ENCODE results near the gene KCTD3.

Gene KCTD3

GRCh38 chr1:215600867-215601266, 33.8 kb downstream of the KCTD3 start:
- ChIA-PET POLR2A (interaction anchor here (0.7 kb wide), 1 partner anchor 15 kb away, joined by 3 read pairs; no protein-coding TSS in a partner anchor), CTCF (interaction anchor here (0.6 kb wide), 1 partner anchor 249 kb away, joined by 3 read pairs; no protein-coding TSS in a partner anchor)
- no peak for DNase-seq (ENCODE audit: extremely low spot score)
- TF ChIP-seq SP1 (IDR thresholded peaks at IDR 0.05): no peak
- TF ChIP-seq SUZ12 (IDR thresholded peaks at IDR 0.05): no peak

- ChIA-PET CTCF (no interaction called here), POLR2A (interaction anchor here (0.7 kb wide), 1 partner anchor 15 kb away, joined by 3 read pairs; no protein-coding TSS in a partner anchor)
- TF ChIP-seq NFRKB (IDR thresholded peaks at IDR 0.05) (no peak), FOXM1 (IDR thresholded peaks at IDR 0.05; ENCODE audit: borderline replicate concordance) (no peak), LEF1 (IDR thresholded peaks at IDR 0.05; ENCODE audit: borderline replicate concordance) (no peak), SP1 (IDR thresholded peaks at IDR 0.05) (no peak), ELF4 (IDR thresholded peaks at IDR 0.05) (no peak), CTBP1 (IDR thresholded peaks at IDR 0.05; ENCODE audit: borderline replicate concordance) (no peak), TARDBP (IDR thresholded peaks at IDR 0.05) (no peak), L3MBTL2 (conservative IDR thresholded peaks at IDR 0.05) (no peak), PKNOX1 (IDR thresholded peaks at IDR 0.05) (no peak), ARNT (IDR thresholded peaks at IDR 0.05) (no peak)
- DNase-seq (ENCODE audit: extremely low spot score): no peak
These were observed 34.2 kb downstream of the KCTD3 start for GRCh38 chr1:215601276-215601675.

GRCh38 chr1:215603319-215603718, 36.2 kb downstream of the KCTD3 start:
- POLR2A ChIA-PET: interaction anchor here (0.8 kb wide), 1 partner anchor 35 kb away, joined by 3 read pairs; no protein-coding TSS in a partner anchor
- CTCF ChIA-PET: no interaction called here
- DNase-seq (ENCODE audit: extremely low spot score): no peak
- no peak for TF ChIP-seq FOXA1 (IDR thresholded peaks at IDR 0.05)
- TF ChIP-seq PKNOX1 (IDR thresholded peaks at IDR 0.05): no peak
- TF ChIP-seq ZNF384 (IDR thresholded peaks at IDR 0.05): no peak
- TF ChIP-seq L3MBTL2 (conservative IDR thresholded peaks at IDR 0.05): no peak

- CTCF ChIA-PET: interaction anchor here (0.7 kb wide), 1 partner anchor 73 kb away, joined by 4 read pairs; no protein-coding TSS in a partner anchor
- TF ChIP-seq PKNOX1 (IDR thresholded peaks at IDR 0.05) (no peak), LEF1 (IDR thresholded peaks at IDR 0.05; ENCODE audit: borderline replicate concordance) (no peak), CTBP1 (IDR thresholded peaks at IDR 0.05; ENCODE audit: borderline replicate concordance) (no peak), NFRKB (IDR thresholded peaks at IDR 0.05) (no peak), ZNF384 (IDR thresholded peaks at IDR 0.05) (no peak), FOXK2 (IDR thresholded peaks at IDR 0.05) (no peak), SP1 (IDR thresholded peaks at IDR 0.05) (no peak), HDGF (IDR thresholded peaks at IDR 0.05; ENCODE audit: borderline replicate concordance) (no peak), FOXM1 (IDR thresholded peaks at IDR 0.05; ENCODE audit: borderline replicate concordance) (no peak), FOXA1 (IDR thresholded peaks at IDR 0.05) (no peak), ELF4 (IDR thresholded peaks at IDR 0.05) (no peak), ARNT (IDR thresholded peaks at IDR 0.05) (no peak), L3MBTL2 (conservative IDR thresholded peaks at IDR 0.05) (no peak), TARDBP (IDR thresholded peaks at IDR 0.05) (no peak), BHLHE40 (IDR thresholded peaks at IDR 0.05; ENCODE audit: borderline replicate concordance) (no peak), SUZ12 (IDR thresholded peaks at IDR 0.05) (no peak)
- POLR2A ChIA-PET: interaction anchor here (1.1 kb wide), 1 partner anchor 38 kb away, joined by 6 read pairs; the partner anchor contains the start of gene KCTD3
- no peak for DNase-seq (ENCODE audit: extremely low spot score)
These were observed 38.0 kb downstream of the KCTD3 start for GRCh38 chr1:215605011-215605621.

GRCh38 chr1:215606036-215606435, 38.9 kb downstream of the KCTD3 start:
- no peak for DNase-seq (ENCODE audit: extremely low spot score)
- TF ChIP-seq FOXK2 (IDR thresholded peaks at IDR 0.05) (no peak), SP1 (IDR thresholded peaks at IDR 0.05) (no peak), BHLHE40 (IDR thresholded peaks at IDR 0.05; ENCODE audit: borderline replicate concordance) (no peak), TARDBP (IDR thresholded peaks at IDR 0.05) (no peak)
- CTCF ChIA-PET: no interaction called here
- POLR2A ChIA-PET: interaction anchor here (1.1 kb wide), 1 partner anchor 39 kb away, joined by 6 read pairs; the partner anchor contains the start of gene KCTD3

- DNase-seq (ENCODE audit: extremely low spot score): no peak
- no peak for TF ChIP-seq ELF4 (IDR thresholded peaks at IDR 0.05)
- no peak for TF ChIP-seq NFRKB (IDR thresholded peaks at IDR 0.05)
- TF ChIP-seq FOXM1 (IDR thresholded peaks at IDR 0.05; ENCODE audit: borderline replicate concordance): no peak
- no peak for TF ChIP-seq ZNF384 (IDR thresholded peaks at IDR 0.05)
- no peak for TF ChIP-seq L3MBTL2 (conservative IDR thresholded peaks at IDR 0.05)
- no peak for TF ChIP-seq CTBP1 (IDR thresholded peaks at IDR 0.05; ENCODE audit: borderline replicate concordance)
- no peak for TF ChIP-seq TARDBP (IDR thresholded peaks at IDR 0.05)
- no peak for TF ChIP-seq BHLHE40 (IDR thresholded peaks at IDR 0.05; ENCODE audit: borderline replicate concordance)
- TF ChIP-seq ARNT (IDR thresholded peaks at IDR 0.05): no peak
- no peak for TF ChIP-seq PKNOX1 (IDR thresholded peaks at IDR 0.05)
- TF ChIP-seq LEF1 (IDR thresholded peaks at IDR 0.05; ENCODE audit: borderline replicate concordance): no peak
- no peak for TF ChIP-seq SP1 (IDR thresholded peaks at IDR 0.05)
- no peak for TF ChIP-seq FOXK2 (IDR thresholded peaks at IDR 0.05)
- TF ChIP-seq HDGF (IDR thresholded peaks at IDR 0.05; ENCODE audit: borderline replicate concordance): no peak
- TF ChIP-seq FOXA1 (IDR thresholded peaks at IDR 0.05): no peak
- no peak for TF ChIP-seq SUZ12 (IDR thresholded peaks at IDR 0.05)
- ChIA-PET POLR2A (no interaction called here), CTCF (no interaction called here)
These were observed 39.6 kb downstream of the KCTD3 start for GRCh38 chr1:215606564-215607168.
